IMR-90 (cell line): ENCODE results near the gene ITGB1. TPM values are rescaled to one million over a fixed set of nuclear protein-coding genes. Genes with fewer than 3 reads are reported as not detected.

ENCODE experiments used
- ATAC-seq: fragments of 200-7000 bp; cut with Tn5 transposase; 2 replicates; pipeline ENCODE4 v1.9.1; 2020; ENCODE audit warnings: low read depth, mild to moderate bottlenecking, moderate library complexity
- BruUV-seq: library from RNA; stranded (reverse); fragments of 400-500 nt; replicated peaks from 2 replicates; lab custom pipeline; 2021; lab: Mats Ljungman, UMichigan
- CTCF ChIA-PET: fragments of 300-600 bp; formaldehyde crosslinking; extraction: SDS; loops from one replicate; lab custom pipeline; 2021; ENCODE audit warnings: antibody characterized with exemption; lab: Yijun Ruan, JAX
- POLR2A ChIA-PET: fragments of 300-600 bp; sonication (Branson Sonifier 250); formaldehyde crosslinking; loops from one replicate; lab custom pipeline; 2022; ENCODE audit warnings: antibody characterized with exemption; ENCODE audit not compliant: unreplicated experiment; lab: Charles Lee
- DNase-seq: peaks from one replicate; pipeline ENCODE4 v3.0.0; 2013
- H2AFZ ChIP-seq: replicated peaks from 2 replicates; pipeline ENCODE3; 2013; ENCODE audit warnings: low read length, mild to moderate bottlenecking; ENCODE audit not compliant: poor library complexity
- H2AK5ac ChIP-seq: 2 replicates; pipeline ENCODE4 v1.6.1; 2013; ENCODE audit warnings: low read depth, low read length, inconsistent platforms
- H2AK9ac ChIP-seq: replicated peaks from 2 replicates; pipeline ENCODE3; 2013; ENCODE audit warnings: mild to moderate bottlenecking, low read depth, low read length, moderate library complexity; ENCODE audit not compliant: poor library complexity
- H2BK120ac ChIP-seq: 2 replicates; pipeline ENCODE4 v1.6.1; 2013; ENCODE audit warnings: low read depth, low read length, inconsistent platforms
- H2BK15ac ChIP-seq: 3 replicates; pipeline ENCODE4 v1.6.1; 2013; ENCODE audit warnings: low read depth, low read length, inconsistent platforms
- H2BK20ac ChIP-seq: 2 replicates; pipeline ENCODE4 v1.6.1; 2013; ENCODE audit warnings: low read depth, mild to moderate bottlenecking, inconsistent platforms, low read length, moderate library complexity
- H2BK5ac ChIP-seq: 2 replicates; pipeline ENCODE4 v1.6.1; 2013; ENCODE audit warnings: mild to moderate bottlenecking, low read depth, low read length, inconsistent platforms; ENCODE audit not compliant: poor library complexity, severe bottlenecking
- H3K14ac ChIP-seq: replicated peaks from 2 replicates; pipeline ENCODE4 v1.6.1; 2013; ENCODE audit warnings: low read depth, low read length, inconsistent platforms
- H3K18ac ChIP-seq: 2 replicates; pipeline ENCODE4 v1.6.1; 2013; ENCODE audit warnings: low read depth, low read length, control low read depth
- H3K23ac ChIP-seq: 2 replicates; pipeline ENCODE4 v1.6.1; 2013; ENCODE audit warnings: low read depth, low read length, inconsistent platforms
- H3K27ac ChIP-seq: 2 replicates; pipeline ENCODE4 v1.5.1; 2013; ENCODE audit warnings: mild to moderate bottlenecking, control low read depth, low read length; ENCODE audit not compliant: insufficient read depth
- H3K27me3 ChIP-seq: 2 replicates; pipeline ENCODE4 v1.6.1; 2013; ENCODE audit warnings: low read length; ENCODE audit not compliant: control insufficient read depth, insufficient read depth
- H3K36me3 ChIP-seq: 2 replicates; pipeline ENCODE4 v1.6.1; 2013; ENCODE audit warnings: low read length, mixed read lengths; ENCODE audit not compliant: control insufficient read depth, insufficient read depth
- H3K4ac ChIP-seq: 2 replicates; pipeline ENCODE4 v1.6.1; 2013; ENCODE audit warnings: low read depth, low read length, inconsistent platforms
- H3K4me1 ChIP-seq: 2 replicates; pipeline ENCODE4 v1.6.1; 2013; ENCODE audit warnings: low read length, mixed read lengths; ENCODE audit not compliant: control insufficient read depth, insufficient read depth
- H3K4me2 ChIP-seq: 2 replicates; pipeline ENCODE4 v1.6.1; 2013; ENCODE audit warnings: low read depth, mild to moderate bottlenecking, control low read depth, low read length, moderate library complexity
- H3K4me3 ChIP-seq: 2 replicates; pipeline ENCODE4 v1.5.1; 2013; ENCODE audit warnings: low read depth, mild to moderate bottlenecking, control low read depth, low read length, moderate library complexity; ENCODE audit not compliant: insufficient read depth
- H3K56ac ChIP-seq: 2 replicates; pipeline ENCODE4 v1.6.1; 2013; ENCODE audit warnings: low read length, inconsistent platforms; ENCODE audit not compliant: insufficient read depth; ENCODE audit errors: extremely low read depth
- H3K79me1 ChIP-seq, 2 experiments: 2 replicates each; pipeline ENCODE4 v1.6.1; 2013; ENCODE audit warnings: low read length in 2 of 2, inconsistent platforms in 1 of 2, low read depth in 1 of 2
- H3K9ac ChIP-seq: 2 replicates; pipeline ENCODE4 v1.6.1; 2013; ENCODE audit warnings: low read depth, low read length, control low read depth
- H3K9me1 ChIP-seq: 2 replicates; pipeline ENCODE4 v1.6.1; 2013; ENCODE audit warnings: low read length, inconsistent platforms; ENCODE audit not compliant: insufficient read depth
- H3K9me3 ChIP-seq: 2 replicates; pipeline ENCODE4 v1.6.1; 2013; ENCODE audit warnings: low read length; ENCODE audit not compliant: control insufficient read depth, insufficient read depth
- H4K20me1 ChIP-seq: 2 replicates; pipeline ENCODE4 v1.6.1; 2013; ENCODE audit warnings: low read length, inconsistent platforms; ENCODE audit not compliant: insufficient read depth
- H4K5ac ChIP-seq: 2 replicates; pipeline ENCODE4 v1.6.1; 2013; ENCODE audit warnings: mild to moderate bottlenecking, low read depth, low read length, control low read depth
- H4K8ac ChIP-seq, 2 experiments: 2 replicates each; pipeline ENCODE4 v1.6.1; 2013; ENCODE audit warnings: low read depth in 2 of 2, low read length in 2 of 2, control low read depth in 1 of 2, inconsistent platforms in 1 of 2
- H4K91ac ChIP-seq: 2 replicates; pipeline ENCODE4 v1.6.1; 2013; ENCODE audit warnings: low read depth, low read length, inconsistent platforms; ENCODE audit not compliant: insufficient read depth
- CHD1 ChIP-seq: IDR thresholded peaks from 2 replicates; pipeline ENCODE4 v1.6.1; 2012; ENCODE audit warnings: low read depth, low read length, improper control_type of control experiment
- FOS ChIP-seq: fragments of 150-350 bp; IDR thresholded peaks from 2 replicates; pipeline ENCODE4 v1.6.1; 2016; ENCODE audit warnings: low read depth, low read length
- MAZ ChIP-seq: IDR thresholded peaks from 2 replicates; pipeline ENCODE4 v1.6.1; 2012; ENCODE audit warnings: low read depth, mild to moderate bottlenecking, low read length, improper control_type of control experiment, moderate library complexity, borderline replicate concordance
- MXI1 ChIP-seq: IDR thresholded peaks from 2 replicates; pipeline ENCODE4 v1.6.1; 2012; ENCODE audit warnings: low read depth, mild to moderate bottlenecking, low read length, moderate library complexity, borderline replicate concordance
- POLR2A ChIP-seq: IDR thresholded peaks from 2 replicates; pipeline ENCODE4 v1.6.1; 2012; ENCODE audit warnings: mild to moderate bottlenecking, low read depth, low read length
- RAD21 ChIP-seq: IDR thresholded peaks from 2 replicates; pipeline ENCODE4 v1.6.1; 2012; ENCODE audit warnings: low read length, improper control_type of control experiment
- RFX5 ChIP-seq: IDR thresholded peaks from 2 replicates; pipeline ENCODE4 v1.8.0; 2012; ENCODE audit warnings: low read depth, mild to moderate bottlenecking, low read length, moderate library complexity
- WGBS, 2 experiments: methylation state at CpG; one replicate each; pipeline versions ENCODE4 v1.1.5 to v1.1.7; 2013; ENCODE audit warnings: missing lambda C conversion rate in 2 of 2; ENCODE audit not compliant: insufficient read length in 1 of 2; ENCODE audit errors: extremely low coverage in 2 of 2; 5-methylcytosine and 5-hydroxymethylcytosine counted together
- dilution Hi-C: fragments of 300-500 bp; cut with HindIII; formaldehyde crosslinking; loops from one replicate; pipeline ENCODE4 v1.14.3; 2018; ENCODE audit warnings: low sequenced_read_pairs; ENCODE audit not compliant: unreplicated experiment
- in situ Hi-C: fragments of 300-500 bp; cut with MboI; formaldehyde crosslinking; loops from 3 replicates; pipeline ENCODE4 v1.14.3; 2019; ENCODE audit warnings: low sequenced_read_pairs, inconsistent platforms, mixed read lengths
- intact Hi-C: fragments of 100-400 bp; cut with micrococcal nuclease; formaldehyde crosslinking; loops from 2 replicates; pipeline ENCODE4 v1.10.0; 2022
- polyA plus RNA-seq, 3 experiments: library from polyadenylated mRNA; depleted of rRNA; stranded (reverse); fragments of >200 nt; gene quantifications; 2 replicates each; pipeline ENCODE4 v1.2.3, GENCODE V29; 2012; ENCODE audit warnings: low replicate concordance in 1 of 3
- total RNA-seq: library from RNA; depleted of rRNA; stranded (reverse); fragments of >200 nt; gene quantifications from 2 replicates; pipeline ENCODE4 v1.2.3, GENCODE V29; 2012

The ITGB1 gene
- total and polyA plus RNA-seq, 2 of the 4 experiments (the other 2 are of a cell fraction), result 1,331 to 2,066 TPM

GRCh38 chr10:32957341-32958084 is 517 bp downstream of the ITGB1 start:
- Histone ChIP-seq H3K14ac (peak overlapping the region; percentile 94), H2BK20ac (no peak overlapping the region), H4K20me1 (peaks cover 51% of the 10 kb centered on the region), H2BK5ac (peak overlapping the region; percentile 99), H3K4me1 (peaks cover 15% of the 10 kb centered on the region), H3K9me3 (no peaks in the 10 kb centered on the region), H3K9ac (peak overlapping the region; percentile 100), H3K56ac (peak overlapping the region; percentile 97), H3K27ac (peak overlapping the region; percentile 96), H3K79me1 (peaks cover 3 to 21% of the 10 kb centered on the region in 2 experiments; a peak in 2 of 4 replicates), H3K4ac (peak overlapping the region; percentile 85), H3K4me3 (peak overlapping the region; percentile 100), H4K8ac (peak overlapping the region in 1 of 2 experiments; percentile 72; a peak in 2 of 4 replicates), H3K9me1 (peaks cover 4% of the 10 kb centered on the region), H3K18ac (peak overlapping the region; percentile 97), H3K23ac (peak overlapping the region; percentile 85), H3K27me3 (no peaks in the 10 kb centered on the region), H2BK120ac (peak overlapping the region; percentile 45; the same call in 1 of the 2 replicates), H2BK15ac (no peak overlapping the region), H3K36me3 (peaks cover 5% of the 10 kb centered on the region), H4K5ac (0 out of 2 replicates have a peak overlapping the region, but pooled peaks have one; percentile 22), H4K91ac (peak overlapping the region; percentile 51; the same call in 1 of the 2 replicates), H2AK5ac (peak overlapping the region; percentile 90; the same call in 1 of the 2 replicates), H2AFZ (peak overlapping the region; percentile 59), H2AK9ac (peak overlapping the region; percentile 93), H3K4me2 (peak overlapping the region; percentile 100)
- ATAC-seq, result peak; percentile 37
- intact Hi-C loops (loop anchor here (1.0 kb wide), 1 partner anchor 48 kb away; no protein-coding TSS in a partner anchor), dilution Hi-C loops (no loop called here), in situ Hi-C loops (no loop called here)
- POLR2A ChIA-PET, result interaction anchor here (1.0 kb wide), 1 partner anchor 34 kb away, joined by 3 read pairs; no protein-coding TSS in a partner anchor
- BruUV-seq, result no TSS peak
- TF ChIP-seq MXI1 (peak; percentile 40; the same call in 1 of the 2 replicates), RFX5 (no peak), CHD1 (peak; percentile 80), FOS (no peak), MAZ (no peak; the same call in 1 of the 2 replicates), POLR2A (peak; percentile 10; the same call in 1 of the 2 replicates), RAD21 (0 out of 2 replicates have a peak, but pooled peaks have one; percentile 2)
- 0% methylated on average over 30 of the region's 87 CpGs; no CpG with 5 or more reads in 1 of the 2 experiments for WGBS, 2 experiments
- CTCF ChIA-PET, result interaction anchor here (1.1 kb wide), 1 partner anchor 23 kb away, joined by 4 read pairs; no protein-coding TSS in a partner anchor
- no peak for DNase-seq
